OCI-M2 (cell line): ENCODE results near the gene RRP1B.
"Not testable (repeated sequence)": the region's sequence is repeated elsewhere in the genome, so short reads cannot be mapped to it uniquely, and the experiment has no call there.

ENCODE experiments used
- DNase-seq: peaks from one replicate; lab custom pipeline; 2025; ENCODE audit not compliant: unreplicated experiment; lab: John Stamatoyannopoulos, UW

RRP1B gene

GRCh38 chr21:43669828-43670605 lies 10.7 kb downstream of the RRP1B start:
- DNase-seq: no peak

- no peak for DNase-seq
Measured at GRCh38 chr21:43675871-43676270, 16.5 kb downstream of the RRP1B start.

GRCh38 chr21:43676391-43676790 lies 17.0 kb downstream of the RRP1B start:
- no peak for DNase-seq

- DNase-seq: no peak
Measured at GRCh38 chr21:43679951-43680350, 20.6 kb downstream of the RRP1B start.

- not testable (repeated sequence) for DNase-seq
Measured at GRCh38 chr21:43680421-43680820, 21.1 kb downstream of the RRP1B start.

GRCh38 chr21:43681650-43682049 lies 22.3 kb downstream of the RRP1B start:
- no peak for DNase-seq

- DNase-seq: no peak
Measured at GRCh38 chr21:43684424-43684823, 25.1 kb downstream of the RRP1B start.

GRCh38 chr21:43686811-43687565 lies 27.6 kb downstream of the RRP1B start:
- no peak for DNase-seq

GRCh38 chr21:43687566-43688399 lies 28.4 kb downstream of the RRP1B start:
- no peak for DNase-seq

- DNase-seq: no peak
Measured at GRCh38 chr21:43688906-43689305, 29.5 kb downstream of the RRP1B start.

- DNase-seq: no peak
Measured at GRCh38 chr21:43689556-43690337, 30.4 kb downstream of the RRP1B start.

- no peak for DNase-seq
Measured at GRCh38 chr21:43690346-43690745, 31.0 kb downstream of the RRP1B start.

- DNase-seq: no peak
Measured at GRCh38 chr21:43691086-43691795, 31.9 kb downstream of the RRP1B start.

GRCh38 chr21:43691801-43692200 lies 32.4 kb downstream of the RRP1B start:
- no peak for DNase-seq

GRCh38 chr21:43692949-43693348 lies 33.6 kb downstream of the RRP1B start:
- no peak for DNase-seq

GRCh38 chr21:43693981-43694380 lies 34.6 kb downstream of the RRP1B start:
- no peak for DNase-seq

GRCh38 chr21:43694437-43695079 lies 35.2 kb downstream of the RRP1B start:
- no peak for DNase-seq

GRCh38 chr21:43696214-43696613 lies 36.9 kb downstream of the RRP1B start:
- no peak for DNase-seq

GRCh38 chr21:43697758-43698643 lies 38.6 kb downstream of the RRP1B start:
- no peak for DNase-seq
